H1 (cell line): ENCODE results near the gene IRX4. TPM values are rescaled to one million over a fixed set of nuclear protein-coding genes. Genes with fewer than 3 reads are reported as not detected.

Experiments used
- CHD1 ChIP-seq: IDR thresholded peaks from 2 replicates; pipeline ENCODE4 v1.6.1; 2012; ENCODE audit warnings: low read depth, low read length, improper control_type of control experiment
- CTBP2 ChIP-seq: IDR thresholded peaks from 2 replicates; pipeline ENCODE4 v1.7.0; 2011; ENCODE audit warnings: borderline replicate concordance, mild to moderate bottlenecking, moderate library complexity, mixed read lengths, low read length; ENCODE audit not compliant: insufficient read depth, insufficient read length
- SIX5 ChIP-seq: IDR thresholded peaks from 2 replicates; pipeline ENCODE4 v1.6.1; 2011; ENCODE audit warnings: mild to moderate bottlenecking, low read depth, low read length
- TBP ChIP-seq: IDR thresholded peaks from 2 replicates; pipeline ENCODE4 v1.6.1; 2011; ENCODE audit warnings: low read depth, low read length, improper control_type of control experiment
- TEAD4 ChIP-seq: IDR thresholded peaks from 2 replicates; pipeline ENCODE4 v1.6.1; 2012; ENCODE audit warnings: low read depth, low read length, inconsistent platforms, mixed read lengths
- ZNF274 ChIP-seq: IDR thresholded peaks from 2 replicates; pipeline ENCODE4 v1.7.0; 2012; ENCODE audit warnings: low read length, borderline replicate concordance; ENCODE audit errors: extremely low read depth
- polyA plus RNA-seq, 7 experiments: library from polyadenylated mRNA; depleted of rRNA in 3 of 7; stranded (reverse) in 5 of 7; unstranded in 2 of 7; fragments of >200 nt in 5 of 7; fragments of 200-250 nt in 2 of 7; gene quantifications; 1 replicate in 5 of 7; 2 replicates in 1 of 7; 4 replicates in 1 of 7; pipeline versions ENCODE4 v1.2.1 to v1.2.3, GENCODE V29; 2011 to 2013; ENCODE audit warnings: missing spikeins in 2 of 7, mixed read lengths in 2 of 7
- total RNA-seq: library from RNA; stranded (reverse); fragmentation: NEBNext Ultra II Directional; extraction: Animal tissue kit (Norgen Biotek cat#: 25700); gene quantifications from 2 replicates; pipeline ENCODE4 v1.2.1, GENCODE V29; 2021

The IRX4 gene
- total and polyA plus RNA-seq, 2 of the 8 experiments (the other 6 are each of a cell fraction or from before 2014, with no cell fraction given) = 0.45 to 1.2 TPM

DNA sequence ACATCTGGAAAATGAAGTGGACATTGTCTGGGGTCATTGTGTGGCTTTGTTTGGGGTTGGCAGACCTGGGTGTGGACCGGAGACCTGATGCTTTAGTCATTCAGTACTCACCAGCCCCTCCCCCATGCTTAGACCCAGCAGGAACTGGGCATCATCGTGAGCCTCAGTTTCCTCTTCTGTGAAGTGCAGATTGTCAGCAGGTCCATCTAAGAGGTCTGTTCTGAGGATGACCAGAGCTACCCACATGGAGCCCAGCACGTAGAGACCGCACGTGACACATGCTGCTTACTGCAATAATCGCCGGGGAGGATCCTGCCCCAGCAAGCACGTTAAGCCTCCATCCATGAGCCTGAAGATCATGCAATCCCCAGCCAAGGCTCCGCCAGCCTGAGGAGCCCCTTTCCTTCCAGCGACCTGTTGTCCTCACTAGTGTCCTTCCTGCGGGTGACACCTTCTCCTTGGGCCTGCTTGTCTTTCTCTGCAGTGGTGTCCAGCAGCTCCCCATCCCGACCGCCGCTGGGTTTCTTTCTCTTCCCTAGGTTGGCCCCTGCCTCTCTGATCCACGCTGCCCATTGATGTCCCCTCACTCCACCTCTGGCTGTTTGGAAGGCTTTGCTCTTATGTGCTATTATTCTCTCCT is 26.7 kb upstream of the IRX4 start (continued):
- no peak for TF ChIP-seq ZNF274
- no peak for TF ChIP-seq CHD1
- TF ChIP-seq TBP = no peak
- TF ChIP-seq SIX5 = no peak
- no peak for TF ChIP-seq CTBP2
- no peak for TF ChIP-seq TEAD4
